HEK293 (cell line): ENCODE data around the gene HPX.

ENCODE experiments used
- CTCF ChIA-PET: fragments of 350-600 bp; formaldehyde crosslinking; extraction: SDS; loops from one replicate; lab custom pipeline; 2021; ENCODE audit warnings: antibody characterized with exemption; lab: Yijun Ruan, JAX
- POLR2A ChIA-PET: fragments of 300-600 bp; formaldehyde crosslinking; extraction: SDS; loops from one replicate; lab custom pipeline; 2020; ENCODE audit warnings: antibody characterized with exemption, inconsistent platforms; lab: Yijun Ruan, JAX
- H3K27ac ChIP-seq: fragments of 200-500 bp; sonication (Bioruptor generic); 2 replicates; pipeline ENCODE4 v1.5.1; 2014; ENCODE audit warnings: low read depth, low read length, control low read depth, inconsistent platforms; ENCODE audit errors: extremely low read depth
- H3K36me3 ChIP-seq, 2 experiments: fragments of 200-500 bp in 1 of 2; sonication (Bioruptor generic) in 1 of 2; 1 replicate in 1 of 2; 2 replicates in 1 of 2; pipeline ENCODE4 v1.5.1; 2014 to 2017; ENCODE audit warnings: inconsistent platforms in 2 of 2, low read length in 2 of 2; ENCODE audit not compliant: control insufficient read depth in 2 of 2, insufficient read depth in 1 of 2
- H3K4me1 ChIP-seq: fragments of 200-500 bp; sonication (Bioruptor generic); 2 replicates; pipeline ENCODE4 v1.5.1; 2014; ENCODE audit warnings: mild to moderate bottlenecking, low read length, inconsistent platforms; ENCODE audit not compliant: control insufficient read depth, insufficient read depth
- H3K4me3 ChIP-seq: 2 replicates; pipeline ENCODE4 v1.5.1; 2011; ENCODE audit warnings: low read depth, mild to moderate bottlenecking, control low read depth, low read length, moderate library complexity
- H3K9me3 ChIP-seq: fragments of 200-500 bp; sonication (Bioruptor generic); 2 replicates; pipeline ENCODE4 v1.5.1; 2014; ENCODE audit warnings: low read depth, low read length, inconsistent platforms; ENCODE audit not compliant: control insufficient read depth, insufficient read depth
- KLF10 ChIP-seq: fragments of 450-650 bp; IDR thresholded peaks from 2 replicates; pipeline ENCODE4 v1.5.1; 2018; ENCODE audit warnings: missing biosample characterization, mild to moderate bottlenecking, missing genetic modification characterization
- KLF16 ChIP-seq: fragments of 450-650 bp; formaldehyde crosslinking; IDR thresholded peaks from 2 replicates; pipeline ENCODE4 v1.5.1; 2017; ENCODE audit warnings: missing biosample characterization, missing genetic modification characterization
- MZF1 ChIP-seq: fragments of 450-650 bp; formaldehyde crosslinking; IDR thresholded peaks from 2 replicates; pipeline ENCODE4 v1.5.1; 2017; ENCODE audit warnings: missing biosample characterization, missing genetic modification characterization, borderline replicate concordance
- REPIN1 ChIP-seq: fragments of 450-650 bp; formaldehyde crosslinking; IDR thresholded peaks from 2 replicates; pipeline ENCODE4 v1.5.1; 2017; ENCODE audit warnings: missing biosample characterization, missing genetic modification characterization, low read depth
- SETDB1 ChIP-seq: IDR thresholded peaks from one replicate; pipeline ENCODE4 v1.6.1; 2017; ENCODE audit warnings: mild to moderate bottlenecking, low read length, moderate library complexity, mixed read lengths; ENCODE audit not compliant: insufficient read length
- ZBTB20 ChIP-seq: fragments of 450-650 bp; formaldehyde crosslinking; IDR thresholded peaks from 2 replicates; pipeline ENCODE4 v1.5.1; 2016; ENCODE audit warnings: missing biosample characterization, missing genetic modification characterization
- ZFHX2 ChIP-seq: fragments of 450-650 bp; formaldehyde crosslinking; conservative IDR thresholded peaks from 2 replicates; pipeline ENCODE4 v1.5.1; 2016; ENCODE audit warnings: missing biosample characterization, missing genetic modification characterization
- ZFP69B ChIP-seq: fragments of 450-650 bp; formaldehyde crosslinking; IDR thresholded peaks from 2 replicates; pipeline ENCODE4 v1.5.1; 2016; ENCODE audit warnings: missing biosample characterization, missing genetic modification characterization
- ZNF155 ChIP-seq: fragments of 450-650 bp; formaldehyde crosslinking; IDR thresholded peaks from 2 replicates; pipeline ENCODE4 v1.5.1; 2016; ENCODE audit warnings: missing biosample characterization, missing genetic modification characterization
- ZNF19 ChIP-seq: fragments of 450-650 bp; formaldehyde crosslinking; IDR thresholded peaks from 2 replicates; pipeline ENCODE4; 2016; ENCODE audit warnings: missing biosample characterization, missing genetic modification characterization, low read depth
- ZNF211 ChIP-seq: fragments of 450-650 bp; formaldehyde crosslinking; IDR thresholded peaks from 2 replicates; pipeline ENCODE4 v1.5.1; 2016; ENCODE audit warnings: low read depth, missing biosample characterization, missing genetic modification characterization
- ZNF292 ChIP-seq: fragments of 450-650 bp; formaldehyde crosslinking; IDR thresholded peaks from 2 replicates; pipeline ENCODE4 v1.5.1; 2016; ENCODE audit warnings: low read depth, missing biosample characterization, missing genetic modification characterization, borderline replicate concordance
- ZNF341 ChIP-seq: fragments of 450-650 bp; formaldehyde crosslinking; IDR thresholded peaks from 2 replicates; pipeline ENCODE4; 2016; ENCODE audit warnings: low read depth, missing biosample characterization, missing genetic modification characterization
- ZNF37A ChIP-seq: fragments of 450-650 bp; IDR thresholded peaks from 2 replicates; pipeline ENCODE4 v1.5.1; 2018; ENCODE audit warnings: missing biosample characterization, missing genetic modification characterization
- ZNF433 ChIP-seq: fragments of 450-650 bp; formaldehyde crosslinking; IDR thresholded peaks from 2 replicates; pipeline ENCODE4 v1.5.1; 2016; ENCODE audit warnings: missing biosample characterization, missing genetic modification characterization, low read depth
- ZNF513 ChIP-seq: fragments of 450-650 bp; IDR thresholded peaks from 2 replicates; pipeline ENCODE4 v1.5.1; 2018; ENCODE audit warnings: missing biosample characterization, missing genetic modification characterization
- ZNF558 ChIP-seq: fragments of 450-650 bp; formaldehyde crosslinking; IDR thresholded peaks from 2 replicates; pipeline ENCODE4 v1.5.1; 2016; ENCODE audit warnings: missing biosample characterization, missing genetic modification characterization
- ZNF600 ChIP-seq: fragments of 450-650 bp; formaldehyde crosslinking; IDR thresholded peaks from 2 replicates; pipeline ENCODE4 v1.5.1; 2016; ENCODE audit warnings: missing biosample characterization, missing genetic modification characterization
- ZNF610 ChIP-seq: fragments of 450-650 bp; formaldehyde crosslinking; IDR thresholded peaks from 2 replicates; pipeline ENCODE4 v1.5.1; 2016; ENCODE audit warnings: missing biosample characterization, missing genetic modification characterization, borderline replicate concordance
- ZNF837 ChIP-seq: fragments of 450-650 bp; formaldehyde crosslinking; IDR thresholded peaks from 2 replicates; pipeline ENCODE4 v1.5.1; 2016; ENCODE audit warnings: missing biosample characterization, missing genetic modification characterization
- ZSCAN23 ChIP-seq: fragments of 450-650 bp; formaldehyde crosslinking; IDR thresholded peaks from 2 replicates; pipeline ENCODE4 v1.5.1; 2016; ENCODE audit warnings: missing biosample characterization, missing genetic modification characterization
- TF ChIP-seq, protein P1 (sequence below): fragments of 450-650 bp; formaldehyde crosslinking; IDR thresholded peaks from 2 replicates; pipeline ENCODE4 v1.5.1; 2016; ENCODE audit warnings: missing biosample characterization, missing genetic modification characterization
- TF ChIP-seq, protein P2 (sequence below): fragments of 450-650 bp; IDR thresholded peaks from 2 replicates; pipeline ENCODE4 v1.5.1; 2018; ENCODE audit warnings: missing biosample characterization, mild to moderate bottlenecking, missing genetic modification characterization

HPX gene

GRCh38 chr11:6410695-6411430 is 29.9 kb downstream of the HPX start:
- ChIA-PET POLR2A (interaction anchor here (1.1 kb wide), 1 partner anchor 8 kb away, joined by 6 read pairs; the partner anchor contains the start of gene APBB1), CTCF (interaction anchor here (0.6 to 0.8 kb wide), 2 partner anchors 32 to 1774 kb away, joined by 3 to 6 read pairs; partner anchors contain the start of gene OR51D1)
- Histone ChIP-seq H3K4me3 (no peak overlapping the region), H3K36me3 (peaks cover 0 to 37% of the 10 kb centered on the region in 2 experiments; a peak in 1 of 3 replicates), H3K27ac (no peak overlapping the region), H3K4me1 (no peaks in the 10 kb centered on the region), H3K9me3 (no peaks in the 10 kb centered on the region)
- 0 out of 2 replicates have a peak, but pooled peaks have one; percentile 22 for TF ChIP-seq ZNF341 (tag by site-specific recombination)
- TF ChIP-seq ZNF513 (tag by site-specific recombination) = peak; percentile 82
- TF ChIP-seq ZSCAN23 = no peak

DNA sequence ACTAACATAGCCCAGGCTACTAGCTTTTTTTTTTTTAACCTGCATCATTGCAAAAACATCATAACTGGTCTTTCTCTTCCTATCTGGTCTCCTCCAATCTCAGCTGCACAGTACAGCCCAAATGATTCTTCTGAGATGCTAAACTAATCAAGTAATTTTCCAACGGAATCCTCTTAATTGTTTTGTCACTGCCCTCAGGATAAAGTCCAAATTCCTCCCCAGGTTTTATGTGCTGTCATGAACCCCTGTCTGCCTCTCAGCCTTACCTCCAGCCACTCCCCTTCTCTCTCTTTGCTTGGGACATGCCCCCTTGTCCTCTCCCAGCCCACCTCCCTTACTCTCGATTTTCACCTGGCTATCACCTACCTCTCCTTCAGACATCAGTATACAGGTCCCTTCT is 34.4 kb downstream of the HPX start:
- POLR2A ChIA-PET = no interaction called here
- Histone ChIP-seq H3K4me3 (no peak overlapping the region), H3K27ac (no peak overlapping the region), H3K36me3 (peaks cover 0 to 68% of the 10 kb centered on the region in 2 experiments; a peak in 1 of 3 replicates), H3K4me1 (no peaks in the 10 kb centered on the region), H3K9me3 (no peaks in the 10 kb centered on the region)
- no peak for TF ChIP-seq ZNF558
- no peak for TF ChIP-seq SETDB1
- no peak for TF ChIP-seq ZNF37A (tag by site-specific recombination)
- TF ChIP-seq ZFP69B (tag by site-specific recombination) = no peak
- no peak for TF ChIP-seq ZNF610
- TF ChIP-seq ZNF19 = no peak
- TF ChIP-seq KLF16 = no peak
- TF ChIP-seq ZFHX2 (tag by site-specific recombination) = no peak
- TF ChIP-seq KLF10 (tag by site-specific recombination) = no peak
- TF ChIP-seq ZNF433 (tag by site-specific recombination) = no peak
- TF ChIP-seq ZNF837 (tag by site-specific recombination) = no peak
- TF ChIP-seq, protein P1, sequence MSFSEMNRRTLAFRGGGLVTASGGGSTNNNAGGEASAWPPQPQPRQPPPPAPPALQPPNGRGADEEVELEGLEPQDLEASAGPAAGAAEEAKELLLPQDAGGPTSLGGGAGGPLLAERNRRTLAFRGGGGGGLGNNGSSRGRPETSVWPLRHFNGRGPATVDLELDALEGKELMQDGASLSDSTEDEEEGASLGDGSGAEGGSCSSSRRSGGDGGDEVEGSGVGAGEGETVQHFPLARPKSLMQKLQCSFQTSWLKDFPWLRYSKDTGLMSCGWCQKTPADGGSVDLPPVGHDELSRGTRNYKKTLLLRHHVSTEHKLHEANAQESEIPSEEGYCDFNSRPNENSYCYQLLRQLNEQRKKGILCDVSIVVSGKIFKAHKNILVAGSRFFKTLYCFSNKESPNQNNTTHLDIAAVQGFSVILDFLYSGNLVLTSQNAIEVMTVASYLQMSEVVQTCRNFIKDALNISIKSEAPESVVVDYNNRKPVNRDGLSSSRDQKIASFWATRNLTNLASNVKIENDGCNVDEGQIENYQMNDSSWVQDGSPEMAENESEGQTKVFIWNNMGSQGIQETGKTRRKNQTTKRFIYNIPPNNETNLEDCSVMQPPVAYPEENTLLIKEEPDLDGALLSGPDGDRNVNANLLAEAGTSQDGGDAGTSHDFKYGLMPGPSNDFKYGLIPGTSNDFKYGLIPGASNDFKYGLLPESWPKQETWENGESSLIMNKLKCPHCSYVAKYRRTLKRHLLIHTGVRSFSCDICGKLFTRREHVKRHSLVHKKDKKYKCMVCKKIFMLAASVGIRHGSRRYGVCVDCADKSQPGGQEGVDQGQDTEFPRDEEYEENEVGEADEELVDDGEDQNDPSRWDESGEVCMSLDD = no peak
- CTCF ChIA-PET = interaction anchor here (0.5 to 1.7 kb wide), 5 partner anchors 13 to 349 kb away, joined by 3 to 5 read pairs (median 3); partner anchors contain the start of gene MRPL17

- no peak overlapping the region for H3K27ac ChIP-seq
- no peaks in the 10 kb centered on the region for H3K9me3 ChIP-seq
- ChIA-PET POLR2A (no interaction called here), CTCF (interaction anchor here (0.5 to 1.7 kb wide), 6 partner anchors 12 to 349 kb away, joined by 3 to 5 read pairs (median 3); partner anchors contain the start of gene MRPL17)
- H3K36me3 ChIP-seq = peaks cover 0 to 68% of the 10 kb centered on the region in 2 experiments; a peak in 1 of 3 replicates
- TF ChIP-seq ZNF155 = no peak
- no peak for TF ChIP-seq ZNF600 (tag by site-specific recombination)
- no peak for TF ChIP-seq ZNF211 (tag by site-specific recombination)
- no peak for TF ChIP-seq MZF1 (tag by site-specific recombination)
- no peak for TF ChIP-seq REPIN1
- TF ChIP-seq, protein P2, sequence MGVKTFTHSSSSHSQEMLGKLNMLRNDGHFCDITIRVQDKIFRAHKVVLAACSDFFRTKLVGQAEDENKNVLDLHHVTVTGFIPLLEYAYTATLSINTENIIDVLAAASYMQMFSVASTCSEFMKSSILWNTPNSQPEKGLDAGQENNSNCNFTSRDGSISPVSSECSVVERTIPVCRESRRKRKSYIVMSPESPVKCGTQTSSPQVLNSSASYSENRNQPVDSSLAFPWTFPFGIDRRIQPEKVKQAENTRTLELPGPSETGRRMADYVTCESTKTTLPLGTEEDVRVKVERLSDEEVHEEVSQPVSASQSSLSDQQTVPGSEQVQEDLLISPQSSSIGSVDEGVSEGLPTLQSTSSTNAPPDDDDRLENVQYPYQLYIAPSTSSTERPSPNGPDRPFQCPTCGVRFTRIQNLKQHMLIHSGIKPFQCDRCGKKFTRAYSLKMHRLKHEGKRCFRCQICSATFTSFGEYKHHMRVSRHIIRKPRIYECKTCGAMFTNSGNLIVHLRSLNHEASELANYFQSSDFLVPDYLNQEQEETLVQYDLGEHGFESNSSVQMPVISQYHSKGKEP (tag by site-specific recombination) = no peak
- TF ChIP-seq ZBTB20 (tag by site-specific recombination) = no peak
- TF ChIP-seq ZNF292 (tag by site-specific recombination) = no peak
- no peak for TF ChIP-seq ZNF513 (tag by site-specific recombination)
- H3K4me1 ChIP-seq = no peaks in the 10 kb centered on the region
- H3K4me3 ChIP-seq = no peak overlapping the region
Measured at GRCh38 chr11:6405846-6406245, 34.9 kb downstream of the HPX start.
